ENCODE measurements around the gene GNG7. TPM values are rescaled to one million over a fixed set of nuclear protein-coding genes. Genes with fewer than 3 reads are reported as not detected.

The GNG7 gene
- total and polyA plus RNA-seq, 12 donors, result 0.83 to 16.5 (median 7.8) TPM

- Histone ChIP-seq H3K27ac (no peak overlapping the region), H3K27me3 (no peaks in the 10 kb centered on the region), H3K4me3 (no peak overlapping the region), H3K36me3 (replicated peaks in 1 of 2) (no peaks in the 10 kb centered on the region), H3K9me3 (replicated peaks in 1 of 3) (no peaks in the 10 kb centered on the region), H3K4me1 (replicated peaks in 1 of 2) (peaks cover 4 to 21% of the 10 kb centered on the region in 2 donors)
- WGBS, 4 donors, result 23 to 29% (median 26%) methylated on average over 17 to 37 of the region's 37 CpGs
- DNase-seq, result peak; percentile 56 to 78 (median 70)
- intact Hi-C loops (cut with DNase I), result no loop called here
- TF ChIP-seq POLR2A (IDR thresholded peaks at IDR 0.05) (no peak), CTCF (IDR thresholded peaks at IDR 0.05) (peak; percentile 69 to 93 (median 86))
Measured at GRCh38 chr19:2636897-2637683, 65.4 kb downstream of the GNG7 start.

GRCh38 chr19:2636141-2636896 lies 66.2 kb downstream of the GNG7 start:
- no peaks in the 10 kb centered on the region for H3K36me3 ChIP-seq (replicated peaks in 1 of 2)
- no peaks in the 10 kb centered on the region for H3K9me3 ChIP-seq (replicated peaks in 1 of 3)
- no peak overlapping the region for H3K4me3 ChIP-seq
- H3K27ac ChIP-seq, result no peak overlapping the region
- 50 to 75% (median 67%) methylated on average over 7 to 10 of the region's 10 CpGs for WGBS, 4 donors
- peaks cover 4 to 21% of the 10 kb centered on the region in 2 donors for H3K4me1 ChIP-seq (replicated peaks in 1 of 2)
- intact Hi-C loops (cut with DNase I), result no loop called here
- TF ChIP-seq POLR2A (IDR thresholded peaks at IDR 0.05) (no peak), CTCF (IDR thresholded peaks at IDR 0.05) (no peak)
- DNase-seq, result peak in 1 of 7 donors; percentile 34
- H3K27me3 ChIP-seq, result no peaks in the 10 kb centered on the region

- 52 to 87% (median 70%) methylated on average over 9 of the region's 9 CpGs for WGBS, 4 donors
- Histone ChIP-seq H3K4me1 (replicated peaks in 1 of 2) (peaks cover 4 to 21% of the 10 kb centered on the region in 2 donors), H3K9me3 (replicated peaks in 1 of 3) (no peaks in the 10 kb centered on the region), H3K27ac (peak overlapping the region in 4 of 5 donors; percentile 26 to 89 (median 71)), H3K4me3 (no peak overlapping the region), H3K36me3 (replicated peaks in 1 of 2) (no peaks in the 10 kb centered on the region), H3K27me3 (no peaks in the 10 kb centered on the region)
- intact Hi-C loops (cut with DNase I), result no loop called here
- no peak for TF ChIP-seq CTCF (IDR thresholded peaks at IDR 0.05)
- TF ChIP-seq POLR2A (IDR thresholded peaks at IDR 0.05), result no peak
- DNase-seq, result no peak
Measured at GRCh38 chr19:2634960-2635359, 67.5 kb downstream of the GNG7 start.

GRCh38 chr19:2634228-2634951 lies 68.1 kb downstream of the GNG7 start:
- TF ChIP-seq CTCF (IDR thresholded peaks at IDR 0.05), result no peak
- peak in 1 of 2 donors; percentile 19 for TF ChIP-seq POLR2A (IDR thresholded peaks at IDR 0.05)
- no peaks in the 10 kb centered on the region for H3K27me3 ChIP-seq
- no peak overlapping the region for H3K4me3 ChIP-seq
- intact Hi-C loops (cut with DNase I), result no loop called here
- H3K9me3 ChIP-seq (replicated peaks in 1 of 3), result no peaks in the 10 kb centered on the region
- peaks cover 4 to 24% of the 10 kb centered on the region in 2 donors for H3K4me1 ChIP-seq (replicated peaks in 1 of 2)
- WGBS, 4 donors, result 42 to 63% (median 52%) methylated on average over 20 to 28 of the region's 28 CpGs
- peak in 5 of 7 donors; percentile 61 to 86 (median 73) for DNase-seq
- no peaks in the 10 kb centered on the region for H3K36me3 ChIP-seq (replicated peaks in 1 of 2)
- H3K27ac ChIP-seq, result peak overlapping the region; percentile 26 to 91 (median 63)

Data from adrenal gland (tissue), 12 donors.